ENCODE results near the gene BAZ1B.
"Not testable (repeated sequence)": the region's sequence is repeated elsewhere in the genome, so short reads cannot be mapped to it uniquely, and the experiment has no call there.

Gene BAZ1B

GRCh38 chr7:73424489-73424885, 97.6 kb downstream of the BAZ1B start:
- H3K4me3 Mint-ChIP-seq: no peak overlapping the region
- H3K36me3 Mint-ChIP-seq (ENCODE audit: low read depth): no peaks in the 10 kb centered on the region
- H3K4me1 Mint-ChIP-seq (ENCODE audit: low read depth): peaks cover 4% of the 10 kb centered on the region
- no peak overlapping the region for H3K27ac Mint-ChIP-seq
- H3K27me3 Mint-ChIP-seq (ENCODE audit: low read depth): no peaks in the 10 kb centered on the region
- no peaks in the 10 kb centered on the region for H3K9me3 Mint-ChIP-seq

GRCh38 chr7:73423519-73424488, 98.3 kb downstream of the BAZ1B start:
- no peaks in the 10 kb centered on the region for H3K36me3 Mint-ChIP-seq (ENCODE audit: low read depth)
- peaks cover 4% of the 10 kb centered on the region for H3K4me1 Mint-ChIP-seq (ENCODE audit: low read depth)
- no peaks in the 10 kb centered on the region for H3K27me3 Mint-ChIP-seq (ENCODE audit: low read depth)
- no peak overlapping the region for H3K27ac Mint-ChIP-seq
- no peaks in the 10 kb centered on the region for H3K9me3 Mint-ChIP-seq
- no peak overlapping the region for H3K4me3 Mint-ChIP-seq

GRCh38 chr7:73420610-73421009, 101.5 kb downstream of the BAZ1B start:
- H3K9me3 Mint-ChIP-seq; H3K27me3 Mint-ChIP-seq (ENCODE audit: low read depth); H3K4me3 Mint-ChIP-seq; H3K27ac Mint-ChIP-seq; H3K36me3 Mint-ChIP-seq (ENCODE audit: low read depth); H3K4me1 Mint-ChIP-seq (ENCODE audit: low read depth): not testable (repeated sequence)

GRCh38 chr7:73420016-73420415, 102.1 kb downstream of the BAZ1B start:
- not testable (repeated sequence) for H3K27me3 Mint-ChIP-seq (ENCODE audit: low read depth); H3K27ac Mint-ChIP-seq; H3K4me1 Mint-ChIP-seq (ENCODE audit: low read depth); H3K36me3 Mint-ChIP-seq (ENCODE audit: low read depth); H3K9me3 Mint-ChIP-seq; H3K4me3 Mint-ChIP-seq

- Mint-ChIP-seq H3K4me3 (no peak overlapping the region), H3K27me3 (ENCODE audit: low read depth) (no peaks in the 10 kb centered on the region), H3K36me3 (ENCODE audit: low read depth) (no peaks in the 10 kb centered on the region), H3K9me3 (no peaks in the 10 kb centered on the region), H3K27ac (no peak overlapping the region), H3K4me1 (ENCODE audit: low read depth) (peaks cover 4% of the 10 kb centered on the region)
Observed at GRCh38 chr7:73418113-73418703, 103.9 kb downstream of the BAZ1B start.

- H3K27me3 Mint-ChIP-seq (ENCODE audit: low read depth); H3K4me3 Mint-ChIP-seq; H3K36me3 Mint-ChIP-seq (ENCODE audit: low read depth); H3K9me3 Mint-ChIP-seq; H3K27ac Mint-ChIP-seq; H3K4me1 Mint-ChIP-seq (ENCODE audit: low read depth): not testable (repeated sequence)
Observed at GRCh38 chr7:73410541-73411131, 111.5 kb downstream of the BAZ1B start.

GRCh38 chr7:73404860-73405259, 117.2 kb downstream of the BAZ1B start:
- H3K27ac Mint-ChIP-seq; H3K27me3 Mint-ChIP-seq (ENCODE audit: low read depth); H3K9me3 Mint-ChIP-seq; H3K4me1 Mint-ChIP-seq (ENCODE audit: low read depth); H3K4me3 Mint-ChIP-seq; H3K36me3 Mint-ChIP-seq (ENCODE audit: low read depth): not testable (repeated sequence)

- H3K27ac Mint-ChIP-seq; H3K4me1 Mint-ChIP-seq (ENCODE audit: low read depth); H3K9me3 Mint-ChIP-seq; H3K36me3 Mint-ChIP-seq (ENCODE audit: low read depth); H3K27me3 Mint-ChIP-seq (ENCODE audit: low read depth); H3K4me3 Mint-ChIP-seq: not testable (repeated sequence)
Observed at GRCh38 chr7:73399185-73400050, 122.7 kb downstream of the BAZ1B start.

GRCh38 chr7:73397521-73398281, 124.4 kb downstream of the BAZ1B start:
- Mint-ChIP-seq H3K36me3 (ENCODE audit: low read depth) (no peaks in the 10 kb centered on the region), H3K27ac (no peak overlapping the region), H3K4me3 (no peak overlapping the region)

GRCh38 chr7:73395538-73396503, 126.3 kb downstream of the BAZ1B start:
- Mint-ChIP-seq H3K4me3 (no peak overlapping the region), H3K36me3 (ENCODE audit: low read depth) (no peaks in the 10 kb centered on the region), H3K9me3 (no peaks in the 10 kb centered on the region), H3K27me3 (ENCODE audit: low read depth) (no peaks in the 10 kb centered on the region), H3K27ac (no peak overlapping the region), H3K4me1 (ENCODE audit: low read depth) (peaks cover 1% of the 10 kb centered on the region)

More at GRCh38 chr7:73397521-73398281, 124.4 kb downstream of the BAZ1B start:
- H3K9me3 Mint-ChIP-seq: no peaks in the 10 kb centered on the region
- H3K27me3 Mint-ChIP-seq (ENCODE audit: low read depth): no peaks in the 10 kb centered on the region
- H3K4me1 Mint-ChIP-seq (ENCODE audit: low read depth): peaks cover 1% of the 10 kb centered on the region

GRCh38 chr7:73394422-73394821, 127.7 kb downstream of the BAZ1B start:
- H3K4me1 Mint-ChIP-seq (ENCODE audit: low read depth): peaks cover 1% of the 10 kb centered on the region
- H3K36me3 Mint-ChIP-seq (ENCODE audit: low read depth): no peaks in the 10 kb centered on the region
- no peaks in the 10 kb centered on the region for H3K27me3 Mint-ChIP-seq (ENCODE audit: low read depth)
- no peak overlapping the region for H3K4me3 Mint-ChIP-seq
- no peak overlapping the region for H3K27ac Mint-ChIP-seq
- H3K9me3 Mint-ChIP-seq: peaks cover 7% of the 10 kb centered on the region

GRCh38 chr7:73391396-73391795, 130.7 kb downstream of the BAZ1B start:
- H3K36me3 Mint-ChIP-seq (ENCODE audit: low read depth): no peaks in the 10 kb centered on the region
- no peaks in the 10 kb centered on the region for H3K4me1 Mint-ChIP-seq (ENCODE audit: low read depth)
- H3K9me3 Mint-ChIP-seq: peaks cover 29% of the 10 kb centered on the region
- no peaks in the 10 kb centered on the region for H3K27me3 Mint-ChIP-seq (ENCODE audit: low read depth)
- H3K4me3 Mint-ChIP-seq: no peak overlapping the region
- no peak overlapping the region for H3K27ac Mint-ChIP-seq
